Upper lobe of left lung (tissue), 6 donors: ENCODE data around the gene ACAD9. TPM values are rescaled to one million over a fixed set of nuclear protein-coding genes. Genes with fewer than 3 reads are reported as not detected.

ENCODE experiments used
- ATAC-seq, 2 donors: fragments of 200-7000 bp; cut with Tn5 transposase; one replicate each; pipeline ENCODE4 v1.9.1; 2022; ENCODE audit warnings: mild to moderate bottlenecking in 2 of 2, moderate library complexity in 2 of 2; ENCODE audit not compliant: low FRiP score in 2 of 2
- DNase-seq, 2 donors: peaks; one replicate each; pipeline ENCODE4 v3.0.0-alpha.2; 2019 to 2020
- H3K27ac ChIP-seq, 4 donors: fragments of 200-600 bp; sonication (generic); one replicate each; pipeline ENCODE4 v1.5.1; 2016 to 2019
- H3K27me3 ChIP-seq, 4 donors: fragments of 200-600 bp; sonication (generic); one replicate each; pipeline ENCODE4 v1.5.1; 2017 to 2019
- H3K36me3 ChIP-seq, 4 donors: fragments of 200-600 bp; sonication (generic); one replicate each; pipeline ENCODE4 v1.5.1; 2016 to 2019
- H3K4me1 ChIP-seq, 4 donors: fragments of 200-600 bp; sonication (generic); one replicate each; pipeline ENCODE4 v1.5.1; 2018 to 2019
- H3K4me3 ChIP-seq, 4 donors: fragments of 200-600 bp; sonication (generic); one replicate each; pipeline ENCODE4 v1.5.1; 2017 to 2019; ENCODE audit warnings: mild to moderate bottlenecking in 2 of 4, moderate library complexity in 1 of 4
- H3K9me3 ChIP-seq, 4 donors: fragments of 200-600 bp; sonication (generic); one replicate each; pipeline ENCODE4 v1.5.1; 2018 to 2019
- EP300 ChIP-seq, 4 donors: sonication (generic); formaldehyde crosslinking; IDR thresholded peaks; one replicate each; pipeline ENCODE4 v1.5.1; 2017; ENCODE audit warnings: antibody characterized with exemption in 4 of 4, control low read depth in 2 of 4
- POLR2A ChIP-seq, 4 donors: fragments of 450-650 bp; IDR thresholded peaks; one replicate each; pipeline ENCODE4 v1.5.1; 2016 to 2017; ENCODE audit warnings: antibody characterized with exemption in 4 of 4, mild to moderate bottlenecking in 2 of 4
- POLR2AphosphoS5 ChIP-seq, 2 donors: sonication (generic); formaldehyde crosslinking; IDR thresholded peaks; one replicate each; pipeline ENCODE4 v1.5.1; 2017; ENCODE audit warnings: antibody characterized with exemption in 2 of 2
- WGBS, 2 donors: methylation state at CpG; one replicate each; pipeline ENCODE4 v1.1.5; 2017 to 2018; 5-methylcytosine and 5-hydroxymethylcytosine counted together
- total RNA-seq, 6 donors: library from RNA; depleted of rRNA in 4 of 6; stranded (reverse); fragments of >200 nt in 4 of 6; gene quantifications; one replicate each; pipeline versions ENCODE4 v1.1.0 to v1.2.1, GENCODE V29; 2016 to 2021
- TF ChIP-seq, protein P1 (sequence below), 6 experiments: fragments of 450-650 bp in 4 of 6; fragments of 200-600 bp in 2 of 6; sonication (generic) in 2 of 6; IDR thresholded peaks; one replicate each; pipeline ENCODE4 v1.5.1; 2016 to 2019; ENCODE audit warnings: antibody characterized with exemption in 6 of 6
- donor health status: DM: no; HTN: no; CAD: no; lungs with moderate emphysema.
- donor health status: DM: no; HTN: yes; CAD: no; lungs with severe emphysema.

The ACAD9 gene
- total RNA-seq, 6 donors from 2014 or later: 32.5 to 80.7 (median 44.0) TPM

DNA sequence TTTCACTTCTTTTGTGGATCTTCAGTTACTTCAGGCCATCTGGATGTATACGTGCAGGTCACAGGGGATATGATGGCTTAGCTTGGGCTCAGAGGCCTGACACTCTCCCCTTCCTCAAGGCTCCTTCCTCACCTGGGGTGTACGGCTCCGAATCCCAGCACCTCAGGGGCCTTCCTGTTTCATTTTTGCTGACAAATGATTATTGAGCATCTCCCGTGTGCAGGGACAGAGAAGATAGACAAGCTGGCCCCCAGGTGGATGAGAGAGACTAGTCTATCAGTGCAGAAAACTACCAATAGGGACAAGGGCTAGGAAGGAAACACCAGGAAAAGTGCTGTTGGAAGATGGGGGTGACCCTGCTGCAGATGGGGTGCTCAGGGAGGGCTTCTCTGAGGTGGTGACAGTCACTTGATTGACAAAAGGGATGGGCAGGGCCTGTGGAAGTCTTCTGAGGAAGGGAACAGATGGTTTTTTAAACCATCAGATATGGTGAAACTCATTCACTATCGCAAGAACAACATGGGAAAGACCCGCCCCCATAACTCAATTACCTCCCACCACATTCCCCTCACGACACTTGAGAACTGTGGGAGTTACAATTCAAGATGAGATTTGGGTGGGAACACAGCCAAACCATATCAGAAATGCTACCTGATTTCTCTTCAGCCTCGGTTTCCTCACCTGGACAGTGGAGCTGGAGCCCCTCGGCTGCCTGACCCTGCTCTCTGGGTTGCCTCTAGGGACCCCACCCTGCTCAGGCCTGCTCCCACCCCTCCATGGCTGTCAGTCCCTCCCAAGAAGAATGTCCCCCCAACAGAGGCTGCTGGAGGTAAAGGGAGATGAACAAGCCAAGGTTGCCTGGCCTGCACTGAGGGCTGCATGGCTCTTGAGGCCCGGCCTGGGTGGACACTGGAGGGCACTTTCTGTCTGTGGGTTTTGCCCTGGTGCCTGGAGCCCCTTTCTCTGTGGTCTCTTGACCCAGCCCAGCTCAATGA is 37.2 kb upstream of the ACAD9 start:
- H3K27me3 ChIP-seq: no peaks in the 10 kb centered on the region
- H3K4me1 ChIP-seq: peaks cover 12 to 16% (median 15%) of the 10 kb centered on the region in 4 donors
- no peak for DNase-seq
- 84 to 87% methylated on average over 8 to 10 of the region's 10 CpGs for WGBS, 2 donors
- H3K27ac ChIP-seq: no peak overlapping the region
- H3K36me3 ChIP-seq: no peaks in the 10 kb centered on the region
- no peaks in the 10 kb centered on the region for H3K9me3 ChIP-seq
- TF ChIP-seq EP300 (IDR thresholded peaks at IDR 0.05) (no peak), POLR2AphosphoS5 (IDR thresholded peaks at IDR 0.05) (no peak), POLR2A (IDR thresholded peaks at IDR 0.05) (no peak)
- TF ChIP-seq, protein P1, sequence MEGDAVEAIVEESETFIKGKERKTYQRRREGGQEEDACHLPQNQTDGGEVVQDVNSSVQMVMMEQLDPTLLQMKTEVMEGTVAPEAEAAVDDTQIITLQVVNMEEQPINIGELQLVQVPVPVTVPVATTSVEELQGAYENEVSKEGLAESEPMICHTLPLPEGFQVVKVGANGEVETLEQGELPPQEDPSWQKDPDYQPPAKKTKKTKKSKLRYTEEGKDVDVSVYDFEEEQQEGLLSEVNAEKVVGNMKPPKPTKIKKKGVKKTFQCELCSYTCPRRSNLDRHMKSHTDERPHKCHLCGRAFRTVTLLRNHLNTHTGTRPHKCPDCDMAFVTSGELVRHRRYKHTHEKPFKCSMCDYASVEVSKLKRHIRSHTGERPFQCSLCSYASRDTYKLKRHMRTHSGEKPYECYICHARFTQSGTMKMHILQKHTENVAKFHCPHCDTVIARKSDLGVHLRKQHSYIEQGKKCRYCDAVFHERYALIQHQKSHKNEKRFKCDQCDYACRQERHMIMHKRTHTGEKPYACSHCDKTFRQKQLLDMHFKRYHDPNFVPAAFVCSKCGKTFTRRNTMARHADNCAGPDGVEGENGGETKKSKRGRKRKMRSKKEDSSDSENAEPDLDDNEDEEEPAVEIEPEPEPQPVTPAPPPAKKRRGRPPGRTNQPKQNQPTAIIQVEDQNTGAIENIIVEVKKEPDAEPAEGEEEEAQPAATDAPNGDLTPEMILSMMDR (IDR thresholded peaks at IDR 0.05): no peak
- ATAC-seq: no peak
- no peak overlapping the region for H3K4me3 ChIP-seq

GRCh38 chr3:128844502-128844901 is 34.9 kb upstream of the ACAD9 start:
- Histone ChIP-seq H3K27ac (no peak overlapping the region), H3K27me3 (no peaks in the 10 kb centered on the region), H3K4me3 (no peak overlapping the region), H3K9me3 (no peaks in the 10 kb centered on the region), H3K4me1 (peaks cover 12 to 16% (median 15%) of the 10 kb centered on the region in 4 donors), H3K36me3 (no peaks in the 10 kb centered on the region)
- TF ChIP-seq, protein P1 (IDR thresholded peaks at IDR 0.05): no peak
- TF ChIP-seq POLR2A (IDR thresholded peaks at IDR 0.05) (no peak), POLR2AphosphoS5 (IDR thresholded peaks at IDR 0.05) (no peak), EP300 (IDR thresholded peaks at IDR 0.05) (no peak)
- WGBS, 2 donors: 86 to 97% methylated on average over 5 to 6 of the region's 6 CpGs
- DNase-seq (no peak), ATAC-seq (no peak)

DNA sequence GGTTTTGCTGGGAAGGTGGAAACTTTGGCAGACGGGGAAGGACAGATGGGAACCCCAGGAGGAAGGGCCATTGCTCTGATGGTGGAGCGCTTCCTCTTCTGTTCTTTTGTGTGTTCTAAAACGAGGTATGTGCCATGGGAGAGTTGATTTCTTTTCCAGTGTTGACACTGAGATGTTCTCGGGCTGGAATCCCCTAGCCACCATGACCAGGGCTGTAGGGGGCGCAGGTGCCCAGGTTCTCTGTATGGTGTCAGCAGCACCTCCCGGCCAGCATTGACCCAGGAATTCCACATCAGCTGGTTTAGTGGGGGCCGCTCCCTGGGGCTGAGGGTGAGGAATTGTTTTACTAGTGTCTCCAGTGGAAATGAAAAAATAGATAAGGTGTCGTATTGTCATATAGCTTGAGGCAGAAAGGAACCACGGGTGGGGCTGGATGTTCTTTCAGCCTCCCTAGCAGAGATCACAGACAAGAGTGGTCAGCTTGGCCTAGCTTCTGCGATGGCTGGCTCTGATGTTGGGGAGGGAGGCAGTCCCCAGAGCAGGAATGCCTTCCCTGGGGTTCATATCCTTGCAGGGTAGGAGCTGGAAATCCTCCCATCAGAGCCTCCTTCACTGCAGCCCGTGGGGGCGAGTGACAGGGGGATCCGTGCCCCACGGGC is 34.2 kb upstream of the ACAD9 start:
- no peak for ATAC-seq
- 43 to 50% methylated on average over 12 to 13 of the region's 14 CpGs for WGBS, 2 donors
- H3K9me3 ChIP-seq: no peaks in the 10 kb centered on the region
- peaks cover 12 to 16% (median 15%) of the 10 kb centered on the region in 4 donors for H3K4me1 ChIP-seq
- H3K36me3 ChIP-seq: no peaks in the 10 kb centered on the region
- TF ChIP-seq EP300 (IDR thresholded peaks at IDR 0.05): no peak
- TF ChIP-seq POLR2AphosphoS5 (IDR thresholded peaks at IDR 0.05): no peak
- no peak for TF ChIP-seq POLR2A (IDR thresholded peaks at IDR 0.05)
- TF ChIP-seq, protein P1 (IDR thresholded peaks at IDR 0.05): no peak
- DNase-seq: no peak
- H3K4me3 ChIP-seq: peak overlapping the region in 3 of 4 donors; percentile 46 to 59 (median 58)
- H3K27ac ChIP-seq: peak overlapping the region in 2 of 4 donors; percentile 55 to 78
- H3K27me3 ChIP-seq: no peaks in the 10 kb centered on the region

GRCh38 chr3:128845778-128846485 is 33.5 kb upstream of the ACAD9 start:
- H3K27me3 ChIP-seq: no peaks in the 10 kb centered on the region
- H3K36me3 ChIP-seq: no peaks in the 10 kb centered on the region
- 4 to 7% methylated on average over 8 to 11 of the region's 32 CpGs for WGBS, 2 donors
- H3K4me3 ChIP-seq: peak overlapping the region; percentile 46 to 59 (median 54)
- H3K4me1 ChIP-seq: peaks cover 12 to 16% (median 15%) of the 10 kb centered on the region in 4 donors
- ATAC-seq (peak; percentile 87 to 91), DNase-seq (peak; percentile 92 to 97)
- H3K27ac ChIP-seq: peak overlapping the region; percentile 27 to 78 (median 52)
- no peak for TF ChIP-seq EP300 (IDR thresholded peaks at IDR 0.05)
- TF ChIP-seq POLR2AphosphoS5 (IDR thresholded peaks at IDR 0.05): no peak
- TF ChIP-seq, protein P1 (IDR thresholded peaks at IDR 0.05): peak; percentile 55 to 78 (median 66)
- H3K9me3 ChIP-seq: no peaks in the 10 kb centered on the region
